ENCODE data around the gene SOS1. TPM values are rescaled to one million over a fixed set of nuclear protein-coding genes. Genes with fewer than 3 reads are reported as not detected.
A peak's percentile ranks its signal among the peaks of the same experiment; 100 is the strongest.

The SOS1 gene
- total RNA-seq, 1 experiment from 2014 or later, result 28.7 TPM

DNA sequence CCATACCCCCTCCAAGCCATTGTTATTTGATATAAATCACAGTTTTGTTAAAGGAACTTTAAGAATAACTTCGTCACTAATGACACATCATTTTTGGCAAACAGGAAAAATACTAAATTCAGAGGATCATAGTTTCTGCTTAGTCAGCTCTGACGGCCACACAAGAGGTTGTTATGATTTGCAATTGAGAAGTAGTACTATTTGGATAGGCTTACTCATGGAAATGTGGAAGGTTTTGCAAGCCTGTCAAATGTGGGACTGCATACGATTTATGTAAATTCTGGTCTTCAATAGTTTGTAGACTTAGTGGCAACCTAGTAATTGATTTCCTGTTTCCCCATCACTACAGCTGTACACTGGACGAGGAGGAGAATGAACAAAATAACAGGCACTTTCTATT, 123.1 kb downstream of the SOS1 start:
- ChIA-PET CTCF (no interaction called here), POLR2A (no interaction called here)
- peaks cover 18% of the 10 kb centered on the region; the same call in 1 of the 2 replicates for H3K36me3 ChIP-seq (ENCODE audit: control insufficient read depth, insufficient read depth, low read length)
- ATAC-seq, result no peak
- H3K27me3 ChIP-seq (ENCODE audit: control insufficient read depth, insufficient read depth, low read length), result no peaks in the 10 kb centered on the region
- TF ChIP-seq, protein P1, sequence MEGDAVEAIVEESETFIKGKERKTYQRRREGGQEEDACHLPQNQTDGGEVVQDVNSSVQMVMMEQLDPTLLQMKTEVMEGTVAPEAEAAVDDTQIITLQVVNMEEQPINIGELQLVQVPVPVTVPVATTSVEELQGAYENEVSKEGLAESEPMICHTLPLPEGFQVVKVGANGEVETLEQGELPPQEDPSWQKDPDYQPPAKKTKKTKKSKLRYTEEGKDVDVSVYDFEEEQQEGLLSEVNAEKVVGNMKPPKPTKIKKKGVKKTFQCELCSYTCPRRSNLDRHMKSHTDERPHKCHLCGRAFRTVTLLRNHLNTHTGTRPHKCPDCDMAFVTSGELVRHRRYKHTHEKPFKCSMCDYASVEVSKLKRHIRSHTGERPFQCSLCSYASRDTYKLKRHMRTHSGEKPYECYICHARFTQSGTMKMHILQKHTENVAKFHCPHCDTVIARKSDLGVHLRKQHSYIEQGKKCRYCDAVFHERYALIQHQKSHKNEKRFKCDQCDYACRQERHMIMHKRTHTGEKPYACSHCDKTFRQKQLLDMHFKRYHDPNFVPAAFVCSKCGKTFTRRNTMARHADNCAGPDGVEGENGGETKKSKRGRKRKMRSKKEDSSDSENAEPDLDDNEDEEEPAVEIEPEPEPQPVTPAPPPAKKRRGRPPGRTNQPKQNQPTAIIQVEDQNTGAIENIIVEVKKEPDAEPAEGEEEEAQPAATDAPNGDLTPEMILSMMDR (IDR thresholded peaks at IDR 0.05), result no peak
- no peak for TF ChIP-seq TCF7L2 (IDR thresholded peaks at IDR 0.05; ENCODE audit: low read depth, low read length)
- no peak for TF ChIP-seq POLR2AphosphoS5 (IDR thresholded peaks at IDR 0.05; ENCODE audit: low read depth, low read length)
- TF ChIP-seq, protein P2, sequence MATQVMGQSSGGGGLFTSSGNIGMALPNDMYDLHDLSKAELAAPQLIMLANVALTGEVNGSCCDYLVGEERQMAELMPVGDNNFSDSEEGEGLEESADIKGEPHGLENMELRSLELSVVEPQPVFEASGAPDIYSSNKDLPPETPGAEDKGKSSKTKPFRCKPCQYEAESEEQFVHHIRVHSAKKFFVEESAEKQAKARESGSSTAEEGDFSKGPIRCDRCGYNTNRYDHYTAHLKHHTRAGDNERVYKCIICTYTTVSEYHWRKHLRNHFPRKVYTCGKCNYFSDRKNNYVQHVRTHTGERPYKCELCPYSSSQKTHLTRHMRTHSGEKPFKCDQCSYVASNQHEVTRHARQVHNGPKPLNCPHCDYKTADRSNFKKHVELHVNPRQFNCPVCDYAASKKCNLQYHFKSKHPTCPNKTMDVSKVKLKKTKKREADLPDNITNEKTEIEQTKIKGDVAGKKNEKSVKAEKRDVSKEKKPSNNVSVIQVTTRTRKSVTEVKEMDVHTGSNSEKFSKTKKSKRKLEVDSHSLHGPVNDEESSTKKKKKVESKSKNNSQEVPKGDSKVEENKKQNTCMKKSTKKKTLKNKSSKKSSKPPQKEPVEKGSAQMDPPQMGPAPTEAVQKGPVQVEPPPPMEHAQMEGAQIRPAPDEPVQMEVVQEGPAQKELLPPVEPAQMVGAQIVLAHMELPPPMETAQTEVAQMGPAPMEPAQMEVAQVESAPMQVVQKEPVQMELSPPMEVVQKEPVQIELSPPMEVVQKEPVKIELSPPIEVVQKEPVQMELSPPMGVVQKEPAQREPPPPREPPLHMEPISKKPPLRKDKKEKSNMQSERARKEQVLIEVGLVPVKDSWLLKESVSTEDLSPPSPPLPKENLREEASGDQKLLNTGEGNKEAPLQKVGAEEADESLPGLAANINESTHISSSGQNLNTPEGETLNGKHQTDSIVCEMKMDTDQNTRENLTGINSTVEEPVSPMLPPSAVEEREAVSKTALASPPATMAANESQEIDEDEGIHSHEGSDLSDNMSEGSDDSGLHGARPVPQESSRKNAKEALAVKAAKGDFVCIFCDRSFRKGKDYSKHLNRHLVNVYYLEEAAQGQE (IDR thresholded peaks at IDR 0.05; ENCODE audit: insufficient read depth in 1 of 2, low read depth in 2 of 2, low read length in 1 of 2), result no peak
- TF ChIP-seq SIN3A (IDR thresholded peaks at IDR 0.05; ENCODE audit: borderline replicate concordance, insufficient read depth, low read depth, low read length), result no peak
- intact Hi-C loops (cut with micrococcal nuclease; ENCODE audit: unreplicated experiment) (no loop called here), in situ Hi-C loops (cut with HindIII; ENCODE audit: low pct_unique_long_range_greater_than_20kb, low sequenced_read_pairs) (no loop called here)
- H3K4me3 ChIP-seq (ENCODE audit: low read depth in 2 of 2, low read length in 2 of 2), result no peak overlapping the region
- BruUV-seq (replicated peaks), result no TSS peak
- no peaks in the 10 kb centered on the region for H3K4me1 ChIP-seq (ENCODE audit: control insufficient read depth, insufficient read depth, low read length)
- H3K9me3 ChIP-seq (ENCODE audit: control insufficient read depth, insufficient read depth, low read depth, low read length), result no peaks in the 10 kb centered on the region
- DNase-seq (ENCODE audit: low read depth, low spot score), result no peak
- H3K27ac ChIP-seq (ENCODE audit: low read length), result no peak overlapping the region

DNA sequence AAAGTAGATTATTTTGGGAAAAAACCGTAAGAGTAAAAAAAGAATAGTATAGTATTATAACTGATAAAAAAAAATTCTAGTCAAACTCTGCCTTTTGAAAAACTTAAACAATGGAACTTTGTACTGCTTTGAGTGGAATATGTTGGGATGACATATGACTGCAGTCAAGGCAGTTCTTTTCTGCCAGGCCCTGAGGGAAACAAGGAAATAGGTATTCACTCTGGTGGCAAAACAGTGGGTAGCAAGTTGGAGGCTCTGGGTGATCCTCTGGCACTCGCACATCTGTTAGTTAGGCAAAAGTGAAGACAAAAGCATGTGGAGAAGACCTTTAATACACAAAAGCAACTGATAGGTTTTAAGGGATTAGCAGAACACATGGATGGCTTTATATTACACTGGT, 129.0 kb downstream of the SOS1 start:
- Histone ChIP-seq H3K4me3 (ENCODE audit: low read depth in 2 of 2, low read length in 2 of 2) (no peak overlapping the region), H3K27me3 (ENCODE audit: control insufficient read depth, insufficient read depth, low read length) (no peaks in the 10 kb centered on the region), H3K4me1 (ENCODE audit: control insufficient read depth, insufficient read depth, low read length) (no peaks in the 10 kb centered on the region), H3K27ac (ENCODE audit: low read length) (no peak overlapping the region), H3K36me3 (ENCODE audit: control insufficient read depth, insufficient read depth, low read length) (peaks cover 23% of the 10 kb centered on the region), H3K9me3 (ENCODE audit: control insufficient read depth, insufficient read depth, low read depth, low read length) (no peaks in the 10 kb centered on the region)
- POLR2A ChIA-PET, result no interaction called here
- TSS peak; percentile 6 for BruUV-seq (replicated peaks)
- intact Hi-C loops (cut with micrococcal nuclease; ENCODE audit: unreplicated experiment) (no loop called here), in situ Hi-C loops (cut with HindIII; ENCODE audit: low pct_unique_long_range_greater_than_20kb, low sequenced_read_pairs) (no loop called here)
- TF ChIP-seq, protein P1 (IDR thresholded peaks at IDR 0.05), result no peak
- TF ChIP-seq, protein P2 (IDR thresholded peaks at IDR 0.05; ENCODE audit: insufficient read depth in 1 of 2, low read depth in 2 of 2, low read length in 1 of 2), result no peak
- TF ChIP-seq POLR2AphosphoS5 (IDR thresholded peaks at IDR 0.05; ENCODE audit: low read depth, low read length), result no peak
- TF ChIP-seq SIN3A (IDR thresholded peaks at IDR 0.05; ENCODE audit: borderline replicate concordance, insufficient read depth, low read depth, low read length), result no peak
- TF ChIP-seq TCF7L2 (IDR thresholded peaks at IDR 0.05; ENCODE audit: low read depth, low read length), result no peak
- no peak for DNase-seq (ENCODE audit: low read depth, low spot score)
- ATAC-seq, result no peak
- CTCF ChIA-PET, result no interaction called here

Measured in Panc1 (cell line).